ENCODE measurements around the gene SORBS1. TPM values are rescaled to one million over a fixed set of nuclear protein-coding genes. Genes with fewer than 3 reads are reported as not detected.
A peak's percentile ranks its signal among the peaks of the same experiment; 100 is the strongest.
"Not testable (repeated sequence)": the region's sequence is repeated elsewhere in the genome, so short reads cannot be mapped to it uniquely, and the experiment has no call there.

The SORBS1 gene
- total and polyA plus RNA-seq, 2 experiments from 2014 or later, result 0.65 to 1.2 TPM

DNA sequence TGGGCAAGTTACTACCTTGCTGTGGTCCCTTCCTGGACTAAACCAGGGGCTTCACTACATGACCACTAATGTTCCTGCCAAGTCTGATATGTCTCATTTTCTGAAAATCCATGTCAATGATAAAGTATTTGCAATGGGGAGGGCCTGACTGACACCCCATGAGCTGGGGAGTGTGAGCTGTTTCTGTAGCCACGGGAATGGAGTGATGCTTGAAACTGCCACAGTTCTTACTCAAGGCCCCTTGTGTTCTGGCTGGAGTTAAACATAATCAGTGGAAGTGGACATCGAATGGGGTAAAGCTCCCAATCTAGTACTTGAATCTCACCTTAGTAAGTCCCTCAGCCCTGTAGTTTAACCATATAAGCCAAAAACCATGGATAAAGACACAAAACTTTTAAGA lies 208.5 kb downstream of the SORBS1 start:
- Histone ChIP-seq H3K36me3 (ENCODE audit: low read depth) (no peaks in the 10 kb centered on the region), H3K4me3 (no peak overlapping the region), H3F3A (ENCODE audit: insufficient read depth) (no peaks in the 10 kb centered on the region), H3K4me1 (ENCODE audit: insufficient read depth) (no peaks in the 10 kb centered on the region; the same call in 1 of the 2 replicates), H3K27ac (no peak overlapping the region), H3K27me3 (replicated peaks; ENCODE audit: insufficient read depth) (0 out of 2 replicates have a peak, but pooled peaks cover 4% of the 10 kb centered on the region), H4K20me1 (ENCODE audit: insufficient read depth) (no peaks in the 10 kb centered on the region), H3K9me2 (ENCODE audit: insufficient read depth) (no peaks in the 10 kb centered on the region), H2AFZ (no peak overlapping the region), H3K9me3 (ENCODE audit: low read depth) (no peaks in the 10 kb centered on the region), H3K9ac (no peak overlapping the region), H3K79me2 (ENCODE audit: insufficient read depth) (no peaks in the 10 kb centered on the region), H3K4me2 (ENCODE audit: unreplicated experiment) (no peak overlapping the region)
- TF ChIP-seq EZH2phosphoT487 (IDR thresholded peaks at IDR 0.05; ENCODE audit: insufficient read depth, low read depth) (no peak), EZH2 (IDR thresholded peaks at IDR 0.05; ENCODE audit: insufficient read depth, poor library complexity, severe bottlenecking) (no peak)
- 89 to 98% methylated on average over 2 of the region's 2 CpGs for WGBS, 2 experiments (ENCODE audit: low coverage in 1 of 2, low lambda C conversion rate in 2 of 2, missing lambda C conversion rate in 2 of 2)
- in situ Hi-C loops (cut with MboI), result no loop called here
- no peak for DNase-seq

GRCh38 chr10:95350830-95351228 lies 210.3 kb downstream of the SORBS1 start:
- Histone ChIP-seq H3K36me3 (ENCODE audit: low read depth) (no peaks in the 10 kb centered on the region), H3K4me1 (ENCODE audit: insufficient read depth) (no peaks in the 10 kb centered on the region; the same call in 1 of the 2 replicates), H3F3A (ENCODE audit: insufficient read depth) (no peaks in the 10 kb centered on the region), H3K4me3 (no peak overlapping the region), H3K9me2 (ENCODE audit: insufficient read depth) (no peaks in the 10 kb centered on the region), H2AFZ (no peak overlapping the region), H3K27me3 (replicated peaks; ENCODE audit: insufficient read depth) (0 out of 2 replicates have a peak, but pooled peaks cover 4% of the 10 kb centered on the region), H4K20me1 (ENCODE audit: insufficient read depth) (no peaks in the 10 kb centered on the region), H3K27ac (no peak overlapping the region), H3K79me2 (ENCODE audit: insufficient read depth) (no peaks in the 10 kb centered on the region), H3K9me3 (ENCODE audit: low read depth) (no peaks in the 10 kb centered on the region), H3K4me2 (ENCODE audit: unreplicated experiment) (no peak overlapping the region), H3K9ac (no peak overlapping the region)
- in situ Hi-C loops (cut with MboI), result no loop called here
- DNase-seq, result no peak
- WGBS, 2 experiments (ENCODE audit: low coverage in 1 of 2, low lambda C conversion rate in 2 of 2, missing lambda C conversion rate in 2 of 2), result 36 to 37% methylated on average over 2 of the region's 2 CpGs
- TF ChIP-seq EZH2phosphoT487 (IDR thresholded peaks at IDR 0.05; ENCODE audit: insufficient read depth, low read depth), result no peak
- no peak for TF ChIP-seq EZH2 (IDR thresholded peaks at IDR 0.05; ENCODE audit: insufficient read depth, poor library complexity, severe bottlenecking)

DNA sequence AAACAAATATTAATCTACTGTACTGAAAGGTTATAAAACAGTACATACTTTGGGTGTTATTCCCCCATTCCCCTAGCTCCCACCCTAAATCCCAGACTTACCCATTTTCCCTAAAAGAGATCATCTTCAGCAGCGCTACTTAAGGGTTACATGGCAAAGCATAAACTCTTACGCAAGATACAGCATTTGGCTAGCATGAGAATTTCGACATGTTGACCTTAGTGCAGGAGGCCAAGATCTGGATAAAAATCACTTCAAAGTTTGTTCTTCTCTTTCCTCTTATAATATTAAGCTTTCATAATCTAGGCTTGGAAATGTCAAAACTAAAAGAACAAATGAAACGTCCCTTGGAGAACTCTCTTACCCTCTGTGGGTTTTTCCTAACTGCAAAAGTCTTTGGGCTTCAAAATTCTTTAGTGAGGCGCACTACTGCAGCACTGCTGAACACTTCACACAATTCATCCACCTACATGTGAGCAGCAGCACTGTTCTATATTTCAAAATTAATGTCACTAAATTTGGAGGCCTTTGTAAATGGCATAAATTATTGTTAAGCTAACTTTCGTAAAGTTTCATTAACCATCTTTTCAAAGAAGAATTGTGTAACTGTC lies 210.8 kb downstream of the SORBS1 start:
- H4K20me1 ChIP-seq (ENCODE audit: insufficient read depth), result no peaks in the 10 kb centered on the region
- H3K27ac ChIP-seq, result no peak overlapping the region
- no peak overlapping the region for H3K4me2 ChIP-seq (ENCODE audit: unreplicated experiment)
- H3K79me2 ChIP-seq (ENCODE audit: insufficient read depth), result no peaks in the 10 kb centered on the region
- no peak overlapping the region for H2AFZ ChIP-seq
- H3K9ac ChIP-seq, result no peak overlapping the region
- H3K4me3 ChIP-seq, result no peak overlapping the region
- WGBS, 2 experiments (ENCODE audit: low coverage in 1 of 2, low lambda C conversion rate in 2 of 2, missing lambda C conversion rate in 2 of 2), result 52 to 53% methylated on average over 6 of the region's 6 CpGs
- TF ChIP-seq EZH2phosphoT487 (IDR thresholded peaks at IDR 0.05; ENCODE audit: insufficient read depth, low read depth), result no peak
- TF ChIP-seq EZH2 (IDR thresholded peaks at IDR 0.05; ENCODE audit: insufficient read depth, poor library complexity, severe bottlenecking), result no peak
- no peaks in the 10 kb centered on the region for H3K36me3 ChIP-seq (ENCODE audit: low read depth)
- no peaks in the 10 kb centered on the region for H3K9me2 ChIP-seq (ENCODE audit: insufficient read depth)
- H3K27me3 ChIP-seq (replicated peaks; ENCODE audit: insufficient read depth), result 0 out of 2 replicates have a peak, but pooled peaks cover 4% of the 10 kb centered on the region
- no peaks in the 10 kb centered on the region for H3K9me3 ChIP-seq (ENCODE audit: low read depth)
- no peaks in the 10 kb centered on the region for H3F3A ChIP-seq (ENCODE audit: insufficient read depth)
- no peaks in the 10 kb centered on the region; the same call in 1 of the 2 replicates for H3K4me1 ChIP-seq (ENCODE audit: insufficient read depth)
- in situ Hi-C loops (cut with MboI), result no loop called here
- DNase-seq, result peak; percentile 52

DNA sequence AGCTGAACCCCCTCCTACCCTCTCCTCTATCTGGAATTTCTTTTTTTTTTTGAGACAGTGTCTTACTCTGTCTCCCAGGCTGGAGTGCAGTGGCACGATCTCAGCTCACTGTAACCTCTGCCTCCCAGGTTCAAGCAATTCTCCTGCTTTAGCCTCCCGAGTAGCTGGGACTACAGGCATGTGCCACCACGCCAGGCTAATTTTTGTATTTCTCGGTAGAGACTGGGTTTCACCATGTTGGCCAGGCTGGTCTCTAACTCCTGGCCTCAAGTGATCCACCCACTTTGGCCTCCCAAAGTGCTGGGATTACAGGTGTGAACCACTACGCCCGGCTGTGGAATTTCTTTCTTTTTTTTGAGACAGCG lies 213.8 kb downstream of the SORBS1 start:
- H3K9me3 ChIP-seq (ENCODE audit: low read depth); H2AFZ ChIP-seq; H4K20me1 ChIP-seq (ENCODE audit: insufficient read depth); H3K4me2 ChIP-seq (ENCODE audit: unreplicated experiment); H3K79me2 ChIP-seq (ENCODE audit: insufficient read depth); H3K9me2 ChIP-seq (ENCODE audit: insufficient read depth); H3K4me3 ChIP-seq; H3K4me1 ChIP-seq (ENCODE audit: insufficient read depth); H3K27ac ChIP-seq; H3K36me3 ChIP-seq (ENCODE audit: low read depth); DNase-seq; in situ Hi-C loops (cut with MboI); H3F3A ChIP-seq (ENCODE audit: insufficient read depth); H3K27me3 ChIP-seq (replicated peaks; ENCODE audit: insufficient read depth); H3K9ac ChIP-seq: not testable (repeated sequence)
- 91 to 93% methylated on average over 7 of the region's 7 CpGs for WGBS, 2 experiments (ENCODE audit: low coverage in 1 of 2, low lambda C conversion rate in 2 of 2, missing lambda C conversion rate in 2 of 2)

Data from GM23248 (cell line).